A549 (cell line): ENCODE measurements around the gene ZNRF4. TPM values are rescaled to one million over a fixed set of nuclear protein-coding genes. Genes with fewer than 3 reads are reported as not detected.

ENCODE experiments used
- ATAC-seq, 2 experiments: fragments of 200-7000 bp in 1 of 2; fragments of >200 bp in 1 of 2; cut with Nextera tagmentation in 1 of 2; cut with Tn5 transposase in 1 of 2; 3 replicates each; pipeline versions ENCODE4 v1.8.0 to v1.9.1; 2018 to 2020; ENCODE audit warnings: mild to moderate bottlenecking in 1 of 2, moderate library complexity in 1 of 2
- CTCF ChIA-PET: fragments of 300-600 bp; sonication (Branson Sonifier 250); formaldehyde crosslinking; extraction: SDS; loops from one replicate; lab custom pipeline; 2021; ENCODE audit warnings: antibody characterized with exemption, inconsistent platforms; lab: Yijun Ruan, JAX
- POLR2A ChIA-PET: fragments of 350-600 bp; formaldehyde crosslinking; extraction: SDS; loops from one replicate; lab custom pipeline; 2021; ENCODE audit warnings: antibody characterized with exemption, inconsistent platforms; lab: Yijun Ruan, JAX
- DNase-seq, 2 experiments: peaks; one replicate each; pipeline versions ENCODE4 v3.0.0 to v3.0.0-alpha.2; 2011 to 2016; ENCODE audit warnings: low read depth in 1 of 2, low spot score in 1 of 2
- FAIRE-seq: peaks from 2 replicates; lab custom pipeline; 2011; peaks lifted over from hg19 to GRCh38; lab: Jason Lieb, UNC
- H3K27ac ChIP-seq, 2 experiments: fragments of >200 bp; sonication (Bioruptor Twin); formaldehyde crosslinking; 3 replicates each; pipeline ENCODE4 v1.5.1; 2016 to 2017
- H3K4me1 ChIP-seq: fragments of >200 bp; sonication (Bioruptor Twin); formaldehyde crosslinking; 3 replicates; pipeline ENCODE4 v1.6.1; 2016
- H3K4me2 ChIP-seq: fragments of >200 bp; sonication (Bioruptor Twin); formaldehyde crosslinking; 3 replicates; pipeline ENCODE4 v1.6.1; 2016
- H3K4me3 ChIP-seq: fragments of >200 bp; sonication (Bioruptor Twin); formaldehyde crosslinking; 3 replicates; pipeline ENCODE4 v1.5.1; 2016
- H3K9me3 ChIP-seq: fragments of >200 bp; sonication (Bioruptor Twin); formaldehyde crosslinking; 3 replicates; pipeline ENCODE4 v1.6.1; 2016
- HOXA7 ChIP-seq: fragments of 250-450 bp; sonication (Bioruptor Pico); IDR thresholded peaks from 2 replicates; pipeline ENCODE4 v1.5.0; 2020; ENCODE audit warnings: mild to moderate bottlenecking, moderate library complexity
- HOXB5 ChIP-seq: fragments of 250-450 bp; sonication (Bioruptor Pico); IDR thresholded peaks from 2 replicates; pipeline ENCODE4 v1.5.0; 2020; ENCODE audit warnings: mild to moderate bottlenecking, moderate library complexity
- MAFK ChIP-seq: fragments of 450-650 bp; IDR thresholded peaks from 2 replicates; pipeline ENCODE4 v1.6.1; 2014; ENCODE audit not compliant: partially characterized antibody
- PHF8 ChIP-seq: fragments of 200-600 bp; sonication (generic); IDR thresholded peaks from 2 replicates; pipeline ENCODE4 v1.6.1; 2016; ENCODE audit warnings: low read depth, mild to moderate bottlenecking, antibody characterized with exemption, moderate library complexity, borderline replicate concordance
- RARB ChIP-seq: fragments of 250-450 bp; sonication (Bioruptor Pico); IDR thresholded peaks from 2 replicates; pipeline ENCODE4 v1.8.0; 2021; ENCODE audit warnings: mild to moderate bottlenecking, moderate library complexity
- WGBS: methylation state at CpG from one replicate; pipeline ENCODE4 v1.1.6; 2017; ENCODE audit errors: missing lambda C conversion rate; 5-methylcytosine and 5-hydroxymethylcytosine counted together
- polyA plus RNA-seq, 4 experiments: library from polyadenylated mRNA; depleted of rRNA in 3 of 4; stranded (reverse); fragments of >200 nt; fragmentation: RNase III in 1 of 4; extraction: RNeasy Plus Mini Kit Qiagen cat#74134 plus additional on column Dnase treatment in 1 of 4; gene quantifications; 2 replicates in 3 of 4; 3 replicates in 1 of 4; pipeline ENCODE4 v1.2.3, GENCODE V29; 2011 to 2017
- TF ChIP-seq, protein P1 (sequence below): fragments of 200-600 bp; sonication (generic); IDR thresholded peaks from 2 replicates; pipeline ENCODE4 v1.6.1; 2016; ENCODE audit warnings: antibody characterized with exemption, mild to moderate bottlenecking, moderate library complexity
- TF ChIP-seq, protein P2 (sequence below): fragments of 450-650 bp; IDR thresholded peaks from 2 replicates; pipeline ENCODE4 v1.6.1; 2014; ENCODE audit warnings: antibody characterized with exemption

The ZNRF4 gene
- polyA plus RNA-seq, 2 of the 4 experiments (the other 2 are of a cell fraction) = not detected

DNA sequence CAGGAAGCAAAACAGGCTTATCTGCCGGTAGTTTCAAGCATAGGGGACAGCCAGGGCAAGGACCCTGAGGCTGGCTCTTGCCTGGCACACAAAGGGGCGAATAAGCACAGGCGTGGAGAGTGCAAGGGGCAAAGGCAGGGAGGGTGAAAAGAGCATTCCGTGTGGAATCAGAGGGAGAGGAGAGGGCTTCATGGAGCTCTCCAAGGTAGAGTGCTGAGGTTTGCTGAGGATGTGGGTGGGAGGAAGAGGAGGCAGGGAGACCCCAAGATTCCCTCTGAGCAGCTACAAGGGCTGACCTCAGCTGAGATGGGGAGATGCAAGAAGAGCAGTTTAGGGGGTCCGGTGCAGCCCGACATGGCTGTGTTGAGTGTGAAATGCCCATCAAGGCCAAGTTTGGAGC lies 36.5 kb upstream of the ZNRF4 start:
- FAIRE-seq = no peak
- no peak overlapping the region for H3K4me2 ChIP-seq
- TF ChIP-seq, protein P1, sequence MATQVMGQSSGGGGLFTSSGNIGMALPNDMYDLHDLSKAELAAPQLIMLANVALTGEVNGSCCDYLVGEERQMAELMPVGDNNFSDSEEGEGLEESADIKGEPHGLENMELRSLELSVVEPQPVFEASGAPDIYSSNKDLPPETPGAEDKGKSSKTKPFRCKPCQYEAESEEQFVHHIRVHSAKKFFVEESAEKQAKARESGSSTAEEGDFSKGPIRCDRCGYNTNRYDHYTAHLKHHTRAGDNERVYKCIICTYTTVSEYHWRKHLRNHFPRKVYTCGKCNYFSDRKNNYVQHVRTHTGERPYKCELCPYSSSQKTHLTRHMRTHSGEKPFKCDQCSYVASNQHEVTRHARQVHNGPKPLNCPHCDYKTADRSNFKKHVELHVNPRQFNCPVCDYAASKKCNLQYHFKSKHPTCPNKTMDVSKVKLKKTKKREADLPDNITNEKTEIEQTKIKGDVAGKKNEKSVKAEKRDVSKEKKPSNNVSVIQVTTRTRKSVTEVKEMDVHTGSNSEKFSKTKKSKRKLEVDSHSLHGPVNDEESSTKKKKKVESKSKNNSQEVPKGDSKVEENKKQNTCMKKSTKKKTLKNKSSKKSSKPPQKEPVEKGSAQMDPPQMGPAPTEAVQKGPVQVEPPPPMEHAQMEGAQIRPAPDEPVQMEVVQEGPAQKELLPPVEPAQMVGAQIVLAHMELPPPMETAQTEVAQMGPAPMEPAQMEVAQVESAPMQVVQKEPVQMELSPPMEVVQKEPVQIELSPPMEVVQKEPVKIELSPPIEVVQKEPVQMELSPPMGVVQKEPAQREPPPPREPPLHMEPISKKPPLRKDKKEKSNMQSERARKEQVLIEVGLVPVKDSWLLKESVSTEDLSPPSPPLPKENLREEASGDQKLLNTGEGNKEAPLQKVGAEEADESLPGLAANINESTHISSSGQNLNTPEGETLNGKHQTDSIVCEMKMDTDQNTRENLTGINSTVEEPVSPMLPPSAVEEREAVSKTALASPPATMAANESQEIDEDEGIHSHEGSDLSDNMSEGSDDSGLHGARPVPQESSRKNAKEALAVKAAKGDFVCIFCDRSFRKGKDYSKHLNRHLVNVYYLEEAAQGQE = peak; percentile 31; the same call in 1 of the 2 replicates
- TF ChIP-seq, protein P2, sequence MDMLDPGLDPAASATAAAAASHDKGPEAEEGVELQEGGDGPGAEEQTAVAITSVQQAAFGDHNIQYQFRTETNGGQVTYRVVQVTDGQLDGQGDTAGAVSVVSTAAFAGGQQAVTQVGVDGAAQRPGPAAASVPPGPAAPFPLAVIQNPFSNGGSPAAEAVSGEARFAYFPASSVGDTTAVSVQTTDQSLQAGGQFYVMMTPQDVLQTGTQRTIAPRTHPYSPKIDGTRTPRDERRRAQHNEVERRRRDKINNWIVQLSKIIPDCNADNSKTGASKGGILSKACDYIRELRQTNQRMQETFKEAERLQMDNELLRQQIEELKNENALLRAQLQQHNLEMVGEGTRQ = no peak
- TF ChIP-seq HOXA7 (CRISPR knock-in tag) = no peak
- TF ChIP-seq, all 56 proteins: peak for 1
- H3K9me3 ChIP-seq = no peaks in the 10 kb centered on the region
- ATAC-seq (no peak), DNase-seq (no peak)
- no peak overlapping the region for H3K27ac ChIP-seq
- no peaks in the 10 kb centered on the region for H3K4me1 ChIP-seq
- ChIA-PET POLR2A (no interaction called here), CTCF (no interaction called here)
- H3K4me3 ChIP-seq = no peak overlapping the region
- WGBS = 62% methylated on average over 6 of the region's 6 CpGs

DNA sequence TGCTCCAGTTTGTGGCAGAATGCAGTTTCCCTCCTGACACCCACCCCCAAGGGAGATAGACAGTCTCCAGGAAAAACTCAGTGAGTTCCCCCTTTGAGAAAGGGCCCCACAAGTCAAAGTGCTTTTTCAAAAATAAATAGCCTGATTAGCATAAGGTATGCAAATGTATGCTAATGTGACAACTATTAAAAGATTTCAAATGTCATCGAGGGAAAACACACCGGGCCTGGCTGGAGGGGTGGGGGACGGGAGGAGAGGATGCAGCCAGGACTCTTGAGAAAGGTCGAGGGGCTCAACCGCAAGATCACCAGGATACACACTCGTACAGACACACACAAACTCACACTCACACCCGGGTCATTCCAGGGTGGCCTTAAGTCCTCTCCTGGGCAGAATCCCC lies 34.3 kb upstream of the ZNRF4 start:
- CTCF ChIA-PET = interaction anchor here (0.7 kb wide), 1 partner anchor 155 kb away, joined by 3 read pairs; no protein-coding TSS in a partner anchor
- WGBS = 47% methylated on average over 7 of the region's 7 CpGs
- DNase-seq = no peak

DNA sequence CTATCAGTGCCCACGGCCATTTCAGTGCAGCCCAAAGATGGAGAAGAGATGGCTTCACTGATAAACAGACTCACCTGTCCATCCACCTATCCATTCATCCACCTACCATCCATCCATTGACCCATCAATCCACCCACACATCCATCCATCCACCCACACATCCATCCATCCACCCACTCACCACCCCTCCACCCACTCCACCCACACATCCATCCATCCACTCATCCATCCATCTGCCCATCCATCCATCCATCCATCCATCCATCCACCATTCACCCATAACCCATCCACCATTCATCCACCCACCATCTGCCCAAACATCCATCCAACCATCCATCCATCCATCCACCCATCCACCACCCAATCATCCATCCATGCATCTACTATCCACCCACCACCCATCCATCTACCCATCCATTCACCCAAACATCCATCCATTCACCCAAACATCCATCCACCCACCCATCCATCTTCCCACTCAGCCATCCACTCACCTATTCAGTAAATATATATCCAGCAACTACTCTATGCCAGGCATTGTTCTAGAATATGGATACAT lies 31.6 kb upstream of the ZNRF4 start:
- no peak for TF ChIP-seq RARB (CRISPR knock-in tag)
- ChIA-PET POLR2A (no interaction called here), CTCF (no interaction called here)
- no peak for DNase-seq
- ATAC-seq = no peak
- Histone ChIP-seq H3K4me2 (no peak overlapping the region), H3K4me3 (no peak overlapping the region), H3K4me1 (no peaks in the 10 kb centered on the region), H3K27ac (no peak overlapping the region), H3K9me3 (no peaks in the 10 kb centered on the region; the same call in 2 of the 3 replicates)
- FAIRE-seq = no peak
- 0% methylated on average over 1 of the region's 1 CpG for WGBS

More for the DNA sequence above, 34.3 kb upstream of the ZNRF4 start:
- POLR2A ChIA-PET = no interaction called here
- FAIRE-seq (no peak), ATAC-seq (no peak)
- H3K9me3 ChIP-seq = no peaks in the 10 kb centered on the region; the same call in 2 of the 3 replicates
- H3K27ac ChIP-seq = no peak overlapping the region
- H3K4me3 ChIP-seq = no peak overlapping the region
- no peaks in the 10 kb centered on the region for H3K4me1 ChIP-seq
- TF ChIP-seq PHF8 (no peak), RARB (CRISPR knock-in tag) (no peak), MAFK (no peak), HOXB5 (CRISPR knock-in tag) (no peak)
- TF ChIP-seq, protein P1 = no peak
- no peak overlapping the region for H3K4me2 ChIP-seq
